Smooth muscle cell (in vitro differentiated cells): ENCODE measurements around the gene ITM2B. TPM values are rescaled to one million over a fixed set of nuclear protein-coding genes. Genes with fewer than 3 reads are reported as not detected.

ENCODE experiments used
- DNase-seq: peaks from one replicate; lab custom pipeline; 2025; ENCODE audit not compliant: unreplicated experiment; lab: John Stamatoyannopoulos, UW
- H2AFZ ChIP-seq: fragments of 200-600 bp; sonication (generic); 2 replicates; pipeline ENCODE4 v1.6.0; 2016; ENCODE audit warnings: antibody characterized with exemption, low read depth, mild to moderate bottlenecking
- H3F3A ChIP-seq: fragments of 200-600 bp; sonication (generic); 2 replicates; pipeline ENCODE4 v1.6.0; 2017; ENCODE audit warnings: antibody characterized with exemption, low read depth
- H3K27ac ChIP-seq: fragments of 200-600 bp; sonication (generic); 2 replicates; pipeline ENCODE4 v1.5.1; 2016; ENCODE audit warnings: low read depth, mild to moderate bottlenecking
- H3K27me3 ChIP-seq: fragments of 200-600 bp; sonication (generic); 2 replicates; pipeline ENCODE4 v1.6.1; 2016; ENCODE audit warnings: low read depth, mild to moderate bottlenecking
- H3K36me3 ChIP-seq: fragments of 200-600 bp; sonication (generic); 2 replicates; pipeline ENCODE4 v1.5.1; 2016; ENCODE audit warnings: low read depth
- H3K4me1 ChIP-seq: fragments of 200-600 bp; sonication (generic); 2 replicates; pipeline ENCODE4 v1.5.1; 2016; ENCODE audit warnings: low read depth
- H3K4me2 ChIP-seq: fragments of 200-600 bp; sonication (generic); 2 replicates; pipeline ENCODE4 v1.6.0; 2016; ENCODE audit warnings: mild to moderate bottlenecking
- H3K4me3 ChIP-seq: fragments of 200-600 bp; sonication (generic); 2 replicates; pipeline ENCODE4 v1.5.1; 2016; ENCODE audit warnings: mild to moderate bottlenecking
- H3K79me2 ChIP-seq: fragments of 200-600 bp; sonication (generic); 2 replicates; pipeline ENCODE4 v1.6.0; 2016; ENCODE audit warnings: low read depth, mild to moderate bottlenecking
- H3K9ac ChIP-seq: fragments of 200-600 bp; sonication (generic); 2 replicates; pipeline ENCODE4 v1.6.0; 2016; ENCODE audit warnings: low read depth
- H3K9me3 ChIP-seq: fragments of 200-600 bp; sonication (generic); replicated peaks from 2 replicates; pipeline ENCODE4 v1.5.1; 2016; ENCODE audit warnings: low read depth
- H4K20me1 ChIP-seq: fragments of 200-600 bp; sonication (generic); 2 replicates; pipeline ENCODE4 v1.6.0; 2016; ENCODE audit warnings: low read depth
- CTCF ChIP-seq: fragments of 200-600 bp; sonication (generic); IDR thresholded peaks from 2 replicates; pipeline ENCODE4 v1.5.1; 2017; ENCODE audit warnings: borderline replicate concordance, mild to moderate bottlenecking, antibody characterized with exemption; ENCODE audit not compliant: insufficient read depth, poor library complexity, severe bottlenecking
- WGBS: methylation state at CpG from one replicate; pipeline ENCODE4 v1.1.7; 2016; ENCODE audit warnings: low lambda C conversion rate; 5-methylcytosine and 5-hydroxymethylcytosine counted together
- polyA plus RNA-seq: library from polyadenylated mRNA; unstranded; fragments of >200 nt; fragmentation: Nextera tagmentation; extraction: Ambion mirVana; gene quantifications from 2 replicates; pipeline ENCODE4 v1.2.1, GENCODE V29; 2016
- total RNA-seq: library from RNA; depleted of rRNA; stranded (reverse); fragments of >200 nt; gene quantifications from 2 replicates; pipeline ENCODE4 v1.2.3, GENCODE V29; 2014

The ITM2B gene
- total RNA-seq (459 and 557 TPM in 2 replicates), polyA plus RNA-seq (397 and 411 TPM in 2 replicates)

GRCh38 chr13:48233046-48233888, at the start of gene ITM2B:
TSS of gene ITM2B (plus strand) at chr13:48233206. CDS start at chr13:48233361, 155 bp downstream.
- H2AFZ ChIP-seq, result peak within 1 kb of the TSS; percentile 97
- under 1% methylated on average over 80 of the region's 94 CpGs for WGBS
- peaks cover 33% of the 10 kb centered on the region for H4K20me1 ChIP-seq
- no peaks in the 10 kb centered on the region for H3K36me3 ChIP-seq
- peak; percentile 15 for TF ChIP-seq CTCF
- peak; percentile 45 for DNase-seq
- H3K27me3 ChIP-seq, result no peaks in the 10 kb centered on the region
- peaks cover 16% of the 10 kb centered on the region for H3F3A ChIP-seq
- peak within 1 kb of the TSS; percentile 99 for H3K4me3 ChIP-seq
- H3K27ac ChIP-seq, result peak within 1 kb of the TSS; percentile 95
- H3K4me2 ChIP-seq, result peak within 1 kb of the TSS; percentile 98
- H3K79me2 ChIP-seq, result peaks cover 51% of the 10 kb centered on the region
- no peaks in the 10 kb centered on the region for H3K9me3 ChIP-seq
- H3K9ac ChIP-seq, result peak within 1 kb of the TSS; percentile 97
- H3K4me1 ChIP-seq, result peaks cover 34% of the 10 kb centered on the region

- H3K79me2 ChIP-seq, result no peaks in the 10 kb centered on the region
- H3K9ac ChIP-seq, result no peak overlapping the region
- H3K27ac ChIP-seq, result no peak overlapping the region
- no peak for TF ChIP-seq CTCF
- no peaks in the 10 kb centered on the region for H3F3A ChIP-seq
- H2AFZ ChIP-seq, result no peak overlapping the region
- 92% methylated on average over 4 of the region's 4 CpGs for WGBS
- H3K4me1 ChIP-seq, result no peaks in the 10 kb centered on the region
- H3K27me3 ChIP-seq, result no peaks in the 10 kb centered on the region
- no peak for DNase-seq
- no peaks in the 10 kb centered on the region for H4K20me1 ChIP-seq
- no peak overlapping the region for H3K4me3 ChIP-seq
- no peak overlapping the region for H3K4me2 ChIP-seq
- H3K36me3 ChIP-seq, result no peaks in the 10 kb centered on the region
- H3K9me3 ChIP-seq, result no peaks in the 10 kb centered on the region
Measured at GRCh38 chr13:48184260-48184659, 48.7 kb upstream of the ITM2B start.

- H2AFZ ChIP-seq, result no peak overlapping the region
- no peaks in the 10 kb centered on the region for H3K79me2 ChIP-seq
- H3K27ac ChIP-seq, result no peak overlapping the region
- no peak overlapping the region for H3K4me3 ChIP-seq
- H3K27me3 ChIP-seq, result no peaks in the 10 kb centered on the region
- no peak for TF ChIP-seq CTCF
- H3F3A ChIP-seq, result no peaks in the 10 kb centered on the region
- DNase-seq, result no peak
- no peaks in the 10 kb centered on the region for H3K36me3 ChIP-seq
- H4K20me1 ChIP-seq, result no peaks in the 10 kb centered on the region
- H3K9me3 ChIP-seq, result no peaks in the 10 kb centered on the region
- H3K4me1 ChIP-seq, result no peaks in the 10 kb centered on the region
- H3K4me2 ChIP-seq, result no peak overlapping the region
- no peak overlapping the region for H3K9ac ChIP-seq
Measured at GRCh38 chr13:48185018-48185417, 48.0 kb upstream of the ITM2B start.

- no peaks in the 10 kb centered on the region for H3K36me3 ChIP-seq
- no peak for DNase-seq
- no peaks in the 10 kb centered on the region for H3F3A ChIP-seq
- no peaks in the 10 kb centered on the region for H3K9me3 ChIP-seq
- H4K20me1 ChIP-seq, result no peaks in the 10 kb centered on the region
- no peak overlapping the region for H3K9ac ChIP-seq
- H3K4me1 ChIP-seq, result no peaks in the 10 kb centered on the region
- WGBS, result 100% methylated on average over 1 of the region's 1 CpG
- no peak overlapping the region for H3K4me3 ChIP-seq
- no peaks in the 10 kb centered on the region for H3K79me2 ChIP-seq
- H3K4me2 ChIP-seq, result no peak overlapping the region
- no peak for TF ChIP-seq CTCF
- H3K27me3 ChIP-seq, result no peaks in the 10 kb centered on the region
- H2AFZ ChIP-seq, result no peak overlapping the region
- no peak overlapping the region for H3K27ac ChIP-seq
Measured at GRCh38 chr13:48186722-48187121, 46.3 kb upstream of the ITM2B start.
